K562 (cell line): ENCODE data around the gene LONRF2. TPM values are rescaled to one million over a fixed set of nuclear protein-coding genes. Genes with fewer than 3 reads are reported as not detected.
A peak's percentile ranks its signal among the peaks of the same experiment; 100 is the strongest.

Experiments
- ARID4B ChIP-seq: sonication (generic); formaldehyde crosslinking; IDR thresholded peaks from 2 replicates; pipeline ENCODE4 v1.8.0; 2022; ENCODE audit warnings: mild to moderate bottlenecking, missing genetic modification reagents
- ATF3 ChIP-seq, 2 experiments: fragments of 450-650 bp in 1 of 2; sonication (generic) in 1 of 2; formaldehyde crosslinking in 1 of 2; IDR thresholded peaks in 1 of 2; conservative IDR thresholded peaks in 1 of 2; 2 replicates each; pipeline versions ENCODE4 v1.6.1 to v1.8.1; 2016 to 2023; ENCODE audit warnings: mild to moderate bottlenecking in 2 of 2, moderate library complexity in 2 of 2, inconsistent platforms in 1 of 2, missing genetic modification reagents in 1 of 2
- BRD9 ChIP-seq: fragments of 450-650 bp; IDR thresholded peaks from 2 replicates; pipeline ENCODE4 v1.6.1; 2018; ENCODE audit warnings: low read depth; ENCODE audit not compliant: partially characterized antibody
- GABPA ChIP-seq: fragments of 200-800 bp; sonication (Bioruptor generic); conservative IDR thresholded peaks from 2 replicates; pipeline ENCODE4 v1.6.1; 2016; ENCODE audit warnings: low read depth, missing genetic modification characterization, missing compliant biosample characterization
- MCM5 ChIP-seq: fragments of 450-650 bp; IDR thresholded peaks from 2 replicates; pipeline ENCODE4 v1.6.1; 2016; ENCODE audit warnings: low read depth
- POLR2G ChIP-seq: fragments of 200-400 bp; formaldehyde crosslinking; IDR thresholded peaks from 2 replicates; pipeline ENCODE4 v1.6.1; 2017; ENCODE audit warnings: low read depth, mild to moderate bottlenecking, antibody characterized with exemption, low read length, moderate library complexity
- TCF15 ChIP-seq: fragments of 250-450 bp; sonication (Bioruptor Pico); IDR thresholded peaks from 2 replicates; pipeline ENCODE4 v1.8.0; 2022; ENCODE audit warnings: moderate library complexity, mild to moderate bottlenecking, inconsistent platforms
- WHSC1 ChIP-seq: IDR thresholded peaks from one replicate; pipeline ENCODE4 v1.6.1; 2012; ENCODE audit warnings: low read length, control low read depth, inconsistent platforms
- XRCC4 ChIP-seq: IDR thresholded peaks from one replicate; pipeline ENCODE4 v1.6.1; 2011; ENCODE audit not compliant: insufficient read depth, insufficient read length; ENCODE audit errors: extremely low read depth
- polyA plus RNA-seq, 8 experiments: library from polyadenylated mRNA; depleted of rRNA in 4 of 8; stranded (reverse) in 5 of 8; unstranded in 3 of 8; fragments of >200 nt; fragmentation: Nextera tagmentation in 2 of 8; fragmentation: Illumina TruSeq in 1 of 8; extraction: Ambion mirVana in 2 of 8; extraction: Trizol in 1 of 8; gene quantifications; 2 replicates each; pipeline versions ENCODE4 v1.2.1 to v1.2.3, GENCODE V29; 2011 to 2014; ENCODE audit warnings: inconsistent platforms in 1 of 8, missing spikeins in 1 of 8
- total RNA-seq, 7 experiments: library from RNA; depleted of rRNA in 6 of 7; stranded (reverse); fragments of >200 nt in 6 of 7; fragmentation: Illumina TruSeq in 2 of 7; extraction: Trizol in 2 of 7; gene quantifications; 2 replicates each; pipeline versions ENCODE4 v1.2.1 to v1.2.3, GENCODE V29; 2011 to 2021; ENCODE audit warnings: low replicate concordance in 1 of 7

Gene LONRF2
- total and polyA plus RNA-seq, 9 of the 15 experiments (the other 6 are each of a cell fraction or from before 2014, with no cell fraction given), result 0.35 to 5.0 (median 2.7) TPM

- no peak for TF ChIP-seq GABPA
- TF ChIP-seq BRD9, result no peak
- no peak for TF ChIP-seq ARID4B (CRISPR knock-in tag)
- TF ChIP-seq TCF15, result no peak
- no peak for TF ChIP-seq POLR2G
- TF ChIP-seq XRCC4, result no peak
- no peak for TF ChIP-seq WHSC1
- TF ChIP-seq ATF3 (IDR thresholded peaks at IDR 0.05), result peak; percentile 38; the same call in 1 of the 2 replicates
- TF ChIP-seq ATF3 (CRISPR knock-in tag; conservative IDR thresholded peaks at IDR 0.05), result no peak
- no peak for TF ChIP-seq MCM5
Observed at GRCh38 chr2:100320547-100321178, 1.6 kb downstream of the LONRF2 start (continued).
